IMR-90 (cell line): ENCODE measurements around the gene NRP1.

ENCODE experiments used
- BHLHE40 ChIP-seq: fragments of 150-350 bp; IDR thresholded peaks from 2 replicates; pipeline ENCODE4 v1.6.1; 2016; ENCODE audit warnings: mild to moderate bottlenecking, low read depth, low read length
- CEBPB ChIP-seq: IDR thresholded peaks from 2 replicates; pipeline ENCODE4 v1.6.1; 2012; ENCODE audit warnings: low read depth, low read length, improper control_type of control experiment
- CTCF ChIP-seq: conservative IDR thresholded peaks from 2 replicates; pipeline ENCODE4 v1.5.1; 2012; ENCODE audit warnings: mild to moderate bottlenecking, low read depth, low read length, improper control_type of control experiment
- FOS ChIP-seq: fragments of 150-350 bp; IDR thresholded peaks from 2 replicates; pipeline ENCODE4 v1.6.1; 2016; ENCODE audit warnings: low read depth, low read length
- MAZ ChIP-seq: IDR thresholded peaks from 2 replicates; pipeline ENCODE4 v1.6.1; 2012; ENCODE audit warnings: low read depth, mild to moderate bottlenecking, low read length, improper control_type of control experiment, moderate library complexity, borderline replicate concordance
- MXI1 ChIP-seq: IDR thresholded peaks from 2 replicates; pipeline ENCODE4 v1.6.1; 2012; ENCODE audit warnings: low read depth, mild to moderate bottlenecking, low read length, moderate library complexity, borderline replicate concordance
- POLR2A ChIP-seq: IDR thresholded peaks from 2 replicates; pipeline ENCODE4 v1.6.1; 2012; ENCODE audit warnings: mild to moderate bottlenecking, low read depth, low read length
- RAD21 ChIP-seq: IDR thresholded peaks from 2 replicates; pipeline ENCODE4 v1.6.1; 2012; ENCODE audit warnings: low read length, improper control_type of control experiment
- RCOR1 ChIP-seq: IDR thresholded peaks from 2 replicates; pipeline ENCODE4 v1.6.1; 2012; ENCODE audit warnings: mild to moderate bottlenecking, low read length, improper control_type of control experiment; ENCODE audit not compliant: insufficient replicate concordance
- RFX5 ChIP-seq: IDR thresholded peaks from 2 replicates; pipeline ENCODE4 v1.8.0; 2012; ENCODE audit warnings: low read depth, mild to moderate bottlenecking, low read length, moderate library complexity
- SMC3 ChIP-seq: fragments of 150-350 bp; IDR thresholded peaks from 2 replicates; pipeline ENCODE4 v1.6.1; 2016; ENCODE audit warnings: low read depth, mild to moderate bottlenecking, antibody characterized with exemption, low read length, moderate library complexity
- USF2 ChIP-seq: fragments of 150-350 bp; IDR thresholded peaks from 2 replicates; pipeline ENCODE4 v1.6.1; 2017; ENCODE audit warnings: mild to moderate bottlenecking, antibody characterized with exemption, low read length, low read depth

- TF ChIP-seq RAD21 (no peak), MXI1 (no peak), CTCF (no peak), SMC3 (no peak), POLR2A (no peak), RCOR1 (no peak), RFX5 (no peak), USF2 (no peak), CEBPB (no peak), MAZ (no peak), BHLHE40 (no peak), FOS (no peak)
Observed at GRCh38 chr10:33373263-33373662, 38.8 kb upstream of the NRP1 start.
